GM12872 (cell line): ENCODE results near the gene MORF4L2.

Experiments used
- TF ChIP-seq, protein P1 (sequence below): IDR thresholded peaks from 3 replicates; pipeline ENCODE4 v1.5.1; 2011; ENCODE audit warnings: low read depth, mild to moderate bottlenecking, low read length, moderate library complexity; ENCODE audit not compliant: insufficient read depth

The MORF4L2 gene

DNA sequence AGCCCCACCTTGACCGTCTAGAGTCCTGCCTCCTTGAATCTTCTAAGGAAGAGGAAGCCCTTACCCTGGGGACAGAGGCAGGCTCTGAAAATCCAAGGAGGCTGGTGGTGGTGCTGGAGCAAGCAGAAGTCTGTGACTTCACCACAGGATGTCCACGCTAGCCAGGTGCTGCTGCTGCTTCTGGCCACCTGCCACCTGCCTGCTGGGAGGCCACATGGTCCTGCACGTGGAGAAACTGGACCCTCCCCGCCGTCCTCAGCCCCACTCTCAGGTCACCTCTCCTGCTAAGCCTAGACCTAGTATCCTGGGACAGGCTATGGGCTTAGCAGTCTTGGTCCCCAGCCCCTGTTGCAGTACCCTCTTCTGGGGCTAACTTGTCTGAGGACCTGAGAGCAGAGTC is 40.0 kb upstream of the MORF4L2 start:
- TF ChIP-seq, protein P1, sequence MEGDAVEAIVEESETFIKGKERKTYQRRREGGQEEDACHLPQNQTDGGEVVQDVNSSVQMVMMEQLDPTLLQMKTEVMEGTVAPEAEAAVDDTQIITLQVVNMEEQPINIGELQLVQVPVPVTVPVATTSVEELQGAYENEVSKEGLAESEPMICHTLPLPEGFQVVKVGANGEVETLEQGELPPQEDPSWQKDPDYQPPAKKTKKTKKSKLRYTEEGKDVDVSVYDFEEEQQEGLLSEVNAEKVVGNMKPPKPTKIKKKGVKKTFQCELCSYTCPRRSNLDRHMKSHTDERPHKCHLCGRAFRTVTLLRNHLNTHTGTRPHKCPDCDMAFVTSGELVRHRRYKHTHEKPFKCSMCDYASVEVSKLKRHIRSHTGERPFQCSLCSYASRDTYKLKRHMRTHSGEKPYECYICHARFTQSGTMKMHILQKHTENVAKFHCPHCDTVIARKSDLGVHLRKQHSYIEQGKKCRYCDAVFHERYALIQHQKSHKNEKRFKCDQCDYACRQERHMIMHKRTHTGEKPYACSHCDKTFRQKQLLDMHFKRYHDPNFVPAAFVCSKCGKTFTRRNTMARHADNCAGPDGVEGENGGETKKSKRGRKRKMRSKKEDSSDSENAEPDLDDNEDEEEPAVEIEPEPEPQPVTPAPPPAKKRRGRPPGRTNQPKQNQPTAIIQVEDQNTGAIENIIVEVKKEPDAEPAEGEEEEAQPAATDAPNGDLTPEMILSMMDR, result no peak

DNA sequence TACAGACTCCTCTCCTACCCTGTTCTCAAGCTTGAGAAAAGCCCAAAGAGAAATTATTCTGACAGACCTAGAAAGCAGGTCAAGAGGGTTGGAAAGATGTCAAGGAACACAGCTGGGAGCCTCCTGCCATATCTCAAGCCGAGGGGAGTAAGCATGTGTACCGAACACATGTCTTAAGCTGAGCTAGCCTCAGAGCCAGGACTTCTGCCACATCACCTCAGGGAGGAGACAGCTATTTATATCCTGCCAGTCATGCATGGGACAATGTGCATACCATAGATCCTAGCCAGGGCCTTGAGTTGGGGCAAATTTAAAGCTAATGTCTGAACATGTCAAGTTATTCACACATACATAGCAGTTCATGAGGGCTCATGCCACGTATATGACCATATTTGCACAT is 36.0 kb upstream of the MORF4L2 start:
- TF ChIP-seq, protein P1, result no peak

DNA sequence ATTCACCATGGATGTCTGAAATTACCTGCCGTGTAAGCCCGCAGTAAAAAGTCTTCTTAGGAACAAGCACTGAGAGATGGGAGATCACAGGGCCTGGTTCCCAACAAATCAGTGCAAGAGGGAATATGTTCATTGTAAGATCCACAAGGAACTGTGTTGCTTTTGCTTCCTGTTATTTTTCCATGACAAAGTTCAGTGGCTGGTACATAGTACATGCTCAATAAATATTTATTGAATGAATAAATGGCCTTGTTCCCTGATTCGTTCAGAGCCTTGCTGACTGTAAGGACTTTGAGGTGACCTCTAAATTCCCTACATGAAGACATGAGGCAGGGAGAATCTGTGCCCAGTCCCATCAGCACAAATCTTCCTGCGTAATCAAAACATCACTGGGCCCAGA is 31.6 kb upstream of the MORF4L2 start:
- TF ChIP-seq, protein P1, result no peak

DNA sequence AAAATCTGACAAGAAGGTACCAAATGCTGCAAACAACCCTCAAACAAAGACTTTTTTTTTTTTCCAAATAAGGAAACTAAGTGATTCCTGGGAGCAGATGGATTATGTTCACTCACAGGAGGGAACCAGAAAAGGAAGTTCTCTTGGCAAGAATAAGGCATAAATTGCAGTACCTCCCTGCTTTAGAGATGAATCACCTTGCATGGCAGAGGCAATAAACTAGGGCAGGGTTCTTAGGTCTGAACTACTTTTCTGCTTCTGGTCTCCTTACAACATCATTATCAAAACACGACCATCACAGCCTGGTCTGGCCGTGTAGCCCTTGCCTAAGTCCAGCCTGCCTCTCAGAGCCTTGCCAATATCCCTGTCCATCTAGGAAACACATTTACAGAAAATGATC is 30.5 kb upstream of the MORF4L2 start:
- TF ChIP-seq, protein P1, result no peak

DNA sequence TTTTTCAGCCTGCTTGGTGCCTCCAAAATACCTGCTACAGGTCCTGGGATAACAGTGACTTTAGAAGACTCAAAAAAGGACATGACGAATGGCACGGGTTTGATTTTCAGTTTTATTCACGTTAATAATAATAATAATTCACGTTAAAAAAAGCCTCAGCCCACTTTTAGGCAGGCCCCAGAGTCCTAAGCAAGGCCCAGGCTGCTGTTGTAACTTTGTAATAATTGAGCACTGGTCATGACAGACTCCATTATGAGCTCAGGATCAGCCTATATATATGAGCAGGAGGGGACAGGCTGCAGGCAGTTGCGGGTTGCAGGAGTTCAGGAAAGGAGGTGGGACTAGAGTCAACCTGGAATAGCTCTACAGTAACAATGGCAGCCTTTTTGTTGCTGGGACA is 24.1 kb upstream of the MORF4L2 start, which contains the start of gene TMEM31:
Gene TMEM31, plus strand, starts transcription at position 301 of the 400 bp plus-strand sequence. CDS start 1,350 bp downstream, outside the sequence.
- TF ChIP-seq, protein P1, result no peak

DNA sequence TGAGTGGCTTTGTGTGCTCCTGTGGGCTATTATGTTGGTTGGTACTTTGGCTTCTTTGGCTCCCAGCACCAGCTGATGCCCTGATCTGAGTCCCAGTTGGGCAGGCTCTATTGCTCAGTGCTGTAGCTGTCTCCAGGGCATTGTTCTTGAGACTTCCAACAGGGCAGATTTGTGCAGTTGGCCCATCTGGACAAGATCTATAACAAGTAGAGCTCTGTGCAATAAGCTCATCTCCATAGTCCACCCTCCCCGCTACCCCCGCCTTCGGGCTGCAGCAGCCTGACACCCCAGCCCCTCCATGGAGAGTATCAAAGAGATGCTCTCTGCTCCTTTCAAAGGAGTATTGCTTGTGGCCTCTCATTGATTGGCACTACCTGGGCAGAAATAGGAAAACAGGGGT is 18.4 kb upstream of the MORF4L2 start:
- TF ChIP-seq, protein P1, result no peak

DNA sequence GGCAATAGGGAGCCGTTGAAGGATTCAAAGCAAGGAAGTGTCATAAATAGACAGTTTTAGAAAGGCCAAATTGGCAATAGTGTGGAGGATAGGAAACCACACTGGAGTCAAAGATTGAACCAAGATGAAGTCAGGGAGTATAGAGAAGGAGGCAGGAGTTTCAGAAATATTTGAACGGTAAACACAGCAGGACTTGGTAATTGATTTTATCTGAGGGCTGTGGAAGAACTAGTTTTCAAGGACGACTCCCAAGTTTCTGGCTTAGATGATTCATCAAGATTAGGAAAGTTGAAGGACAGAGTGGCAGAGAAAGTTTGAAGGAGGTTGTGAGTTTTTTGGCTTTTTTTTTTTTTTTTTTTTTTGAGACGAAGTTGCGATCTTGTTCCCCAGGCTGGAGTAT is 12.7 kb upstream of the MORF4L2 start:
- TF ChIP-seq, protein P1, result no peak

DNA sequence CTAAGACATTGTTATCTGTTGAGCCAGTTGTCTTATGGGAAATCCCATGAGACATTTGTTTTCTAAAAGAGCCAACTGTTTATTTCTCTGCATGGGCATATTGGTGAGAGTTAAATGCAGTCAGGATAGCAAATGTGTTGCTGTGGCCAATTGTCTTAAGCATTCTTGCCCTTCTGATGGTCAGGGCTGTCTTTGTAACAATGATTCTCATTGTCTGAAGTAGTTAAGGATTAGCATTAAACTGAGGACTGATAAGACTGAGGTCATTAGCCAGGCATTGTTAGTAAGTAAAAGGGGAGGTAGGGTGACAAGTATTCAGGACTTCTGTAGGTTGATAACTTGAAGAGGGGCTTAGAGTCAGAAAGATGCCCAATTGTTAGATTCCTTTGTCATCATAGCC is 11.2 kb upstream of the MORF4L2 start:
- TF ChIP-seq, protein P1, result no peak
